ENCODE data around the gene PLEKHA3.

The PLEKHA3 gene

DNA sequence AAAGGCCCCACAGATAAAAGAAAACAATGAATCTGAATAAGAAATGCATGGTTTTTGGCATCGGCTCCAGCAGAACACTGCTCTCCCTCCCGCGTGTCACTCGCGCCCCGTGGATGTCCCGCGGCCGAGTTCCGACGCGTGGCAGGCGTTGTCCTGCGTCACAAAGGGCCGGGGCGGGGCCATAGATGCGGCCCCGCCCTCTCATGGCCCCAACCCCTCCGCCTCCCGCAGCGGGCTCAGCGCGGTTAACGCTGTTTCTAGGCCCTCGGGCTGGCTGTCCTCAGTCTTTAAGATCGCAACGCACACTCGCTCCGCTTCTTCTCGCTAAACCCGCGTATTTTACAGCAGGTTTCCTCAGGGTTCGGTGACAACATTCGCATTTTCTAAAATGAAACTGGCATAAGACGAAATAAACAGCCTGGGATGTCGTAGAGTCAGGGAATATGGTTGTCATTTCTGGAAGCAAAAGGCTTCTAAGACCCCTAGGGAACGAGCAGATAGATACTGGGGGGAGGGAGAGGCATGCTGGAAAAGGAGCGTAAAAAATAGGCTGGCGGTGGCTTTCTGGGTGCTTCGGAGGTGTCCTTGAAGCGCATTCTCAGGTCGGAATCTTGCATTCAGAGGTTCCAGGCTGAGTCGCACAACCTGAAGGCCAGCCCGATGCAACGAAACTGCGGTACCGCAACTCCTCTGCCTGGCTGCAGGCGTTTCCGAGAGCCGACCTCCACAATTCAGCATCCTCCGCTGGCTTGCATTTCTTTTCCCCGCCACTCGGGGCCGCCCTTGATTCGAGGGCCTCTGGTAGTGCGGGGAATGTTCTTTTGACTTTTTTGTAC lies 1.6 kb upstream of the PLEKHA3 start, which contains the start of gene FKBP7:
TSS of gene FKBP7 (minus strand) at position 162 of the 836 bp plus-strand sequence. CDS start at position 61, 101 bp downstream.
- peak within 1 kb of the TSS; percentile 49 for H3K27ac ChIP-seq
- no peak for DNase-seq (ENCODE audit: low read depth, low spot score)

DNA sequence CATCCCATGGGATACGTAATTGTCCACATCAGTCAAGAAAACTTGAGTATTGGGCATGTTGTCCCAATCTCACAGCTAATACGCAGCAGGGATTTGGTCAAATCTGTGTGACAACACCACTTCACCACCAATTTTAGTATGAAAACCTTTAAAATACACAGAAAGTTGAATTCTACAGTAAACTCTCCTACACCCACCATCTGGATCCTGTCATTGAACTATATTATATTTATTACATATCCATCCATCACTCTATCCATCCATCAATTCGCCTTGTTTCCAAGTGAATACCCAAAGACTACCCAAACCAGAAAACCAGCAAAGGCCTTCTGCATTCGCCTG lies 1.0 kb upstream of the PLEKHA3 start:
- peak overlapping the region; percentile 49 for H3K27ac ChIP-seq
- DNase-seq (ENCODE audit: low read depth, low spot score) = no peak

DNA sequence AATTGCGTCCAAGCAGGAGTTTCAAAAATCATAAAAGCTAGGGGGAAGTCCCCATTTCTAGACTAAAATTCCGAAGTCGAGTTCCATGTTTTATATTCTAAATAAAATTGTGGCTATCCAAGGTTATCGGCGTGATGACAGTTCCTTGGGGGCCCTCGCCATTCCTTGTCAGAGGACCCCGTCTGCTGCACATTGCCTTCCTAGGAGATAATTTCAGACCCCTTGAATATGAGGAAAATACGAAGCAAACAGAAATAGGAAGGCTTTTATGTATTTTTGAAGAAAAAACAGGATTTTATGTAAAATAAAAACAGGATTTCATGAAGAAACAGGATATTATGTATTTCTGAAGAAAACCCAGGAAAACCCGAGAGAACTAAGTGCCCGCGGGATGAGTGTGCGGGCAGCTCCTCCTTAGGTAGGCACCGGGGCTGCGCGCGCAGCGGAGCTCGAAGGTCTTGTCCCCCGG lies 465 bp upstream of the PLEKHA3 start:
- H3K27ac ChIP-seq = peak overlapping the region; percentile 49
- no peak for DNase-seq (ENCODE audit: low read depth, low spot score)

DNA sequence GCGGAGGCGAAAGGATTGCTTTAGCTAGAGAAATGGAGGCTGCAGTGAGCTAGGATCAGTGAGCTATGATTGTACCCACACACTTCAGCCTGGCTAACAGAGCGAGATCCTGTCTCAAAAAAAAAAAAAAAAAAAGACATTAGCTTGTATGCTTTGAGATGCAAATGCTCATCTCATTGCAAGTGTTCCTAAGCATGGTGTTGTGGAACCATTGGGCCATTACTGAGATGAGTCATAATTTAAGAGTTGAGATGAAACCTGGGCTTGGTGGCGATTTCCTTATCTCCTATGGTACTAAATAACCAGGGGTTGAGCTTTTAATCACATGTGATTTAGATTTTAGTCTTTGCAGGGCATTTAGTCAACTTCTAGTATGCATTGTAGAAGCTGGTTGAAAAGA lies 2.2 kb downstream of the PLEKHA3 start:
- H3K27ac ChIP-seq = no peak overlapping the region
- no peak for DNase-seq (ENCODE audit: low read depth, low spot score)

DNA sequence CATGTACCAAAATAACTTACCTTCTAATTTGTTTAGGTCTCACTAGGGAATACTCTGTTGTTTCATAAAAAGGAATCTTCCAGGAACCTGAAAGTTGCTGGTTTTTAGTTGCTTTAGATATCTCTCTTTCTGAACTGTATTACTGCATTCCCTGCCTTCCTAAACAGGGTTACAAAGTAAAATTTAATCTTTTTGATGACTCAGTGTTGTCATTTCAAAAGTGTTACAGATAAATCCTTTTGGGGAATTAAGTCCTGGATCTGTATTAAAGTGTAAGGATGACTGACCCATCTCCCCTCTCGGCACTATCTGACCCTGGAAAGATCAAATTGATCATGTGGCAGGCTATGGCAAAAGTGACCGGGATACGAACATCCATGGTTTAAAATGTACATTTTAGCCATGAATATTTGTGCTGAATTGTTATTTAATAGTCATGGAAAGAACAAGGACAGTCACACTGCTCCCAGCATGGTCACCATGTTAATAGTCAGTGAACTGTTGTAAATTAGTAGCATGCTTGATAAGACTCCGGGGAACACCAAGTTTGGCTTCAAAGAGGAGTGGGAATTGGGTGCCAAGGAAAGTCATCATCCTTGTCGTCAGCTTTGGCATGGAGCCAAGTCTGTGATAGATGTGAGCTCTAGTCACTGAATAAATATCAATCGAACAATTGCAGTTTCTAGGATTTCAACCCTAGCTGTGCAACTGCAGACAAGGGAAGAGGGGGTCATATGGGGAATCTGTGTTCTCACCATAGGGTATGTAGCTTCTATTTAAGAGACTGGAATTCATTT lies 4.2 kb downstream of the PLEKHA3 start:
- H3K27ac ChIP-seq = no peak overlapping the region

DNA sequence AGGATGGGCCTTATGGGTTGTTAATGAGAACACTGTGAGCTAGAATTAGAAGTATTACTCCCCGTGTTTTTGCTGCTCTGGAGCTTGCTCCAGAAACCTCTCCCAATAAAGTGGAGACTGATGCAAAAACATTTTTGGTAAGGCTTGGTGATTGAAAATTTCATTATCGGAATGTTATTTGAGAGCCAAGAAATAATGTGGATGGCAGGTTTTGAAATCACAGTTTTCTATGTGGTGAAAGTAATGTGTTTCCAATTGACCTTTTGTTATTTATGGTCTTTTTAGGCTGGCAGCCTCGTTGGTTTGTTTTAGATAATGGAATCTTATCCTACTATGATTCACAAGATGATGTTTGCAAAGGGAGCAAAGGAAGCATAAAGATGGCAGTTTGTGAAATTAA lies 5.1 kb downstream of the PLEKHA3 start:
- H3K27ac ChIP-seq = no peak overlapping the region
- no peak for DNase-seq (ENCODE audit: low read depth, low spot score)

More for the DNA sequence above, 4.2 kb downstream of the PLEKHA3 start:
- no peak for DNase-seq (ENCODE audit: low read depth, low spot score)

DNA sequence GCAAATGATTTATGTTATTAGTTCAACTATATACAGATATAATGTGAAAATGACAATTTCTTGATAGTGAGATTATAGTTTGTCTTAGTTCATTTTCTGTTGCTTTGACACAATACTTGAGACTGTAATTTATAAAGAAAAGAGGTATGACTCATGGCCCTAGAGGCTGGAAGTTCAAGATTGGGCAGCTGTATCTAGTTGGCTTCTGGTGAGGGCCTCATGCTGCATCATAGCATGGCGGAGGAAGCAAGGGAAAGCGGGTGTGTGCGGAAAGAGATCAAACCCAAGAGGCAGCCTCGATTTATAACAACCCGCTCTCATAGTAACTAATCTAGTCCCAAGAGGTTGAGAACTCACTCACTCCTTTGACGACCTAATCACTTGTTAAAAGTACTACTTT lies 11.4 kb downstream of the PLEKHA3 start:
- H3K27ac ChIP-seq = no peak overlapping the region
- DNase-seq (ENCODE audit: low read depth, low spot score) = no peak

DNA sequence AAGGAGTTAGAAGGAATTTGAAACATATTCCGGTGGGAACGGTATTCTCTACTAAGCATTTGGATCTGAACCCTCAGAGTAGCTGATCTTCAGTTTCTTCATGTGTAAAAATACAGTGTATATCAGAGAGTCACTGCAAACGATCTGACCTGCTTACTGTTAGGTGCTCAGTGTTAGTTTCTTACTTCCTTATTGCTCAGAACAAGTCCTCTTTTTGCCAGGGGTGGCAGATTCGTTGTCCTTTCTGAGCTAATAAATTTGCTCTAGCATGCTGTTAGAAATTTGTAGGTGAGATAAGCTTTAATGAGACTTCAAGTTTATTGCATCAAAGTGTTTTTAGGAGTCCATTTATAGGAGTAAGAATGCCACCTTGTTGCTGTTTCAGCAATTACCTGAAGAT lies 15.8 kb downstream of the PLEKHA3 start:
- no peak overlapping the region for H3K27ac ChIP-seq
- no peak for DNase-seq (ENCODE audit: low read depth, low spot score)

DNA sequence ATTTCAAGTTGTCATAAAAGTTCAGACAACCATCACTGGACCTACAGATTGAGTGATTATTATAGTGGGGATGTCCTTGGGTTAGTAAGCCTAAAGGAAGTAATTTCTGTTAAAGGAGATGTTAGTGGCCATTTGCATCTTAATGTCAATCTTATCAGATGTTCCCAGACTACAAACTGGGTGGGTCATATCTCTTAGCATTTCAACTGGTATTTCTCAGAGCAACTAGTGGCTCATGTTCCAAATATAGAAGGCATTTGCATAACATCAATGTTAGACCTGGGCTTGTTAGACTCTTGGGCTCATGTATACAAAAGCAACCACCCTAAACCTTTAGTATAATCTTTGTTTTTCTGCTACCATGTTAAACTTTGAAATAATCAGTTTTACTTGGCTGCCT lies 17.9 kb downstream of the PLEKHA3 start:
- DNase-seq (ENCODE audit: low read depth, low spot score) = no peak
- no peak overlapping the region for H3K27ac ChIP-seq

DNA sequence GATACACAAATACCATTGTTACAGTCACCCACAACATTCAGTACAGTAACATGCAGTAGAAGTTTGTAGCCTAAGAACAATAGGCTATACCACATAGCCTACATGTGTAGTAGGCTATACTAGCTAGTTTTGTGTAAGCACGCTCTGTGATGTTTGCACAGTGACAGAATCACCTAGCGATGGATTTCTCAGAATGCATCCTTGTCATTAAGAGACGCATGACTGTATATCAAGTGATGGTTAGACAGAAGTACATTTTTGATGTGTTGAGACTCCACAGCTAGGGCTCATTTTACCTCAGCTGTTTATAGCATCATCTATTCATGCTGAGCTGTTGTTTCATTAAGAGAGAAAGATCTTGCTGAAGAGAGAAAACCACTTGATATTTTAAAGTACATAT lies 19.4 kb downstream of the PLEKHA3 start:
- H3K27ac ChIP-seq = no peak overlapping the region
- DNase-seq (ENCODE audit: low read depth, low spot score) = no peak

DNA sequence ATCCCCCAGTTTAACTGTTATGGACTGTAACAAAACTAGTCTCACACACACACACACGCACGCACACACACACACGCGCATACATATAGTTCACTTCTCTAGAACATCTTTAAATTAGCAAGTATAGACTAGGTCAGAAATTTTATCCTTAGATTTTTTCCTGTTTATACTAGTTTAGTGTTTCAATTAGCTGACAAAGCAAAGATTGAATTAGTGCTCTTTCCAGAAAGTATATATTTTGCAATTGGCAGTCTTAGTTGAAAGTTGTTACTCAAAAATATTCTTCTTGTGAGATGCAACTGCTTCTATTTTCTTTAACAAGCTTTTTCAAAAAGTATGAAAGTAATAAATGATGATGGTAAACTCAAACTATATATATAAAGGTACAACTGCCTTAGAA lies 22.5 kb downstream of the PLEKHA3 start:
- no peak for DNase-seq (ENCODE audit: low read depth, low spot score)
- no peak overlapping the region for H3K27ac ChIP-seq

DNA sequence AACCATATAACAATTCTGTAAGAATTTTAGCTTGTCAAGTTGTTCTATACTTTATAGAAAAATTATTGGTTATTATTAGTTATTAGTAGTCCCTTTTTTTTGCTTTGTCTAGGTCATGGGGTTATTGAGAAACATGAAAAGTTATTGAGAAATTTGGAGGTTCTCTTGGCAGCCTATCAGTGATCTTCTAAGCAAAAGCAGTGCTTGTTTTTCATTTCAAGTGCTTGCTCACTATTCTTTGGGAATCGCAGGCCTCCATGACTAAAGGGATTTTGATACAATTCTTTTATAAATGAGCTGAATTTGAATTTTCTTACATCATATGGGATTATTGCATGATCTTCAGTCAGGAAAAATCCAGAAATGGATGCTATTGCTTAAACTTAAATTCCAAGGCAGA lies 25.8 kb downstream of the PLEKHA3 start:
- H3K27ac ChIP-seq = no peak overlapping the region
- no peak for DNase-seq (ENCODE audit: low read depth, low spot score)

DNA sequence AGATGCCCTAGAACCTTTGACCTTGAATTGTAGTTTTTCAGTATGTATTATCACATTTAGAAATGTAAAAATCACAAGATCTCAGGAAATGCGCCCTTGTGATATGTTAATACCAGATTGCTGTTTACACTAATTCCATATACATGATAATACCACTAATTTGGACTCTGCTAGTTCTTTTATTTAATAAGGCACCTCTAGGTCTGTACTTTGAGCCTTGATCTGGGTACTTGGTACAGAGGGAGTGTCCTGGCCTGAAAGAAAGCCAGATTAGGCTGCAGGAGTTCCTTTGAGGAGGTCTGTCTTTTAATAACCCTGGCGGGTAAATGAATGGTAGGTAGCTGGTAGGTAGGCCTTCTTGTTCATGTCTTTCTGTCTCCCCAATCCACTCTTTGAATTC lies 26.3 kb downstream of the PLEKHA3 start:
- no peak for DNase-seq (ENCODE audit: low read depth, low spot score)
- no peak overlapping the region for H3K27ac ChIP-seq

DNA sequence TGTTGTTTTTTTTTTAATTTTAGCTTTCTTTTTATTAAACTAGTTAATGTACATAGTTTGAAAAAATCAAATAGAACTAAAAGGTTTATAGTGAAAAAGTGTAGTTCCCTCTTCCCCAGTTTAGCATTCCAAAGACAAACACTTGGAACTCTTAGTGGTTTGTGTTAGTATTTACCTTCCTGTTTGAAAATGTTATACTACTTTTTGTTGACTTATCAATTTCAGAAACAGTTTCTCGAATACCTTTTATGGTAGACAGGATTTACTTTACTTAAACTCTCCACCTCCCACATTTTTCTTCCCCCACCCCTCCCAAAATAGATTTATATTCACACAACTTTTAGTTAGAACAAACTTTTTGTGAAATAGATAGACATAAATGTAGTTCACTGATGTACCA lies 26.7 kb downstream of the PLEKHA3 start:
- H3K27ac ChIP-seq = no peak overlapping the region
- no peak for DNase-seq (ENCODE audit: low read depth, low spot score)

DNA sequence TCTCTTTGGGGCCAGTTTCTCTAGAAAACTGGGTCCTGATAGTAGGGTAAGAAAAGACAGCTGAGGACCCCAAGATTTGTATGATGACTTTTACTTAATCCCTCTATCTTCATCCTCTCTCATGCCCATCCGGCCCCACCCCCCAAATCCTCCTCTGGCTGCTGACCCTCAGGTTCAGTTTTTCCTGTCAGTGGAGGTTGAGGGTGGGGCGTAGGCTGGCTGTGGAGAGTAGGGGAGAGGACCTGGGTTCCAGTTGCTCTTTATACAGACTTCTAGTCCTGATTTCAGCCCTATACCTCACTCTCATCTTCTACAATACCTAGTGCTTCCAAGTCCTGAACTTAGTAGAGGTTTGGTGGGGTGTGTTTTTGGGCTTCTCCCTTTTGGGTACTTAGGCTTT lies 28.4 kb downstream of the PLEKHA3 start:
- H3K27ac ChIP-seq = no peak overlapping the region
- DNase-seq (ENCODE audit: low read depth, low spot score) = no peak

DNA sequence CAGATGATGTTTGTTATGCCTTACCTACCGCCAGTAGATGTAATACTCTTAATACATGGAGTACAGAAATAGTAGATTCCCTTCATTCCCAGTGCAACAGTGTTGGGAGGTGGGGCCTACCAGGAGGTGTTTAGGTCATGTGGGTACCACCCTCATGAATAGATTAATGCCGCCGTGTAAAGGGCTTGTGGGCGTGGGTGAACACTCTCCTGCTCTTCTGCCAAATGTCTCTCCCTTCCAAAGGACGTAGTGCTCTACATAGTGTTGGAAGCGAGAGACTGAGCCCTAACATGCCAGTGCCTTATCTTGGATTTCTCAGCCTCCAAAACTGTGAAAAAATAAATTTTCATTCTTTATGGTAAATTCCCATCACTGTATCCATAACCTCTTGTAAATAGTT lies 30.1 kb downstream of the PLEKHA3 start:
- no peak for DNase-seq (ENCODE audit: low read depth, low spot score)
- H3K27ac ChIP-seq = no peak overlapping the region

DNA sequence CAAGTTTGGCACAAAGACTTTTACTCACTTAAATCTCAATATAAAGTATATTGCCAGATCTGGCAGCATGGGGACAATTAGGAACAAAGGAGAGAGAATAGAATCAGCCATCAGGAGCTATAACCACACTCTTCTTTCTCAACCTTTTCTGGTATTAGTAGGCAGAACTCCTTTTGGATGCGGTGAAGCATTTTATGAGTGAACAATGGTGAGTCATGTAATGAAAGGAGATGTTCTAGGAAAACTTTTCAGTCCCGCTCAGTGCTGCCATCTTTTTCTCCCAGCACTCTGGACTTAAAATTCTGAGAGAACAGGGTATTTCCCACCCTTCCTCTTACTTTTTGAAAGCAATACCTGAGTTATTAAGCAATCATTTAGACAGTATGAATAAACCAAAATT lies 32.2 kb downstream of the PLEKHA3 start:
- DNase-seq (ENCODE audit: low read depth, low spot score) = peak; percentile 5
- H3K27ac ChIP-seq = no peak overlapping the region

DNA sequence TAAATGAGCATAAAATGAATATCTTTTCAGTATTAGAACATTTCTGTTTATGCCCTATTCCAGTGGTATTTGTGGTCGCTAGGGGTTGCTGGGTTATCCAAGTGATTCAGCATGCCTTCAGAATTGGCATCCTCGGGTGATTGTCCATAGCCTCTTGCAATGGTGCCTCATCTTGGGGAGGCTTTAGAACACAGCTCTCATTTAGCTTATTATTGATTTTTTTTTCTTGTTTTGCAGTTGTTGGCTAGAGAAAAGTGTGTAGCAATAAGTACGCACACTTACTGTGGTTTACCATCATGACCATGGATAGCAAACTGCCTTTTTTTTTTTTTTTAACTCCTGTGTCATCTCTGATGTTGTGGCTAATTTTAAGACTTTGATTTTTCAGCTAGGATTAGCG lies 33.6 kb downstream of the PLEKHA3 start:
- H3K27ac ChIP-seq = no peak overlapping the region
- DNase-seq (ENCODE audit: low read depth, low spot score) = no peak

DNA sequence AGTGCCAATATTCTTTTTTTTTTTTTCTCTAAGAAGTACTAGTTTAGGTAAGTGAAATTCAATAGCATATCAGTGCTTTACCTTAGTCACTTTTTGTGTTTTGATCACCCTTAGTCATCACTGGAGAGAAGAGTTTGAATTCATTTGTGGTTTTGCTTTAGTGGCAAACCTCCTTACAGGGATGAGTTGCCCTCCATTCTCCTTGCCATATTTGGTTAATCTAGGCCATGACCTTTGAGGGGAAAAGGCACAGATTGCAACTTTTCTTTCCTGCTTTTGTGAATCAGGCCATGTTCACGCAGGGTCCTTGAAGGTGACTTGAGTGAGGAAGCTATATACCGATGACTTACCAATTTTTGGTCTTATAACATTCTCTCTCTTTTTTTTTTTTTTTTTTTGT lies 34.4 kb downstream of the PLEKHA3 start:
- peak; percentile 29 for DNase-seq (ENCODE audit: low read depth, low spot score)
- no peak overlapping the region for H3K27ac ChIP-seq

DNA sequence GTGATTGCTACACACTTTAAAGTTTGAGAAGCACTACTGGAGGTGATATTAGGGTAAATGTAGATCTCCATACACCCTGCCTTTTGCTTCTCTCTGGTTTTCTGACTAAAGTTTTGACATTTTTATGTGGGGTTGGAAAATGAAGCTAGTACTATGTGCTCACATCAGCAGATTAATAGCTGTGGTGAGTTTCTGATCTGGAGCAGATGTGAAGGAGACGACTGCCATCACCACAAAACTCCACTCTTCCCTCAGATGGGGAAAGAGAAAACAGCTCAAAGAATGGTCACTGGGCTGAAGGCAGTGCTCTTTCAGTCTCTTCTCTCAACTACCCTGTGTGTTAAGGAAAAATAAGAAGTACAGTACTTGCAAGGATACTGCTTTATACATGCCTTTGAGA lies 37.2 kb downstream of the PLEKHA3 start:
- no peak overlapping the region for H3K27ac ChIP-seq
- DNase-seq (ENCODE audit: low read depth, low spot score) = no peak

DNA sequence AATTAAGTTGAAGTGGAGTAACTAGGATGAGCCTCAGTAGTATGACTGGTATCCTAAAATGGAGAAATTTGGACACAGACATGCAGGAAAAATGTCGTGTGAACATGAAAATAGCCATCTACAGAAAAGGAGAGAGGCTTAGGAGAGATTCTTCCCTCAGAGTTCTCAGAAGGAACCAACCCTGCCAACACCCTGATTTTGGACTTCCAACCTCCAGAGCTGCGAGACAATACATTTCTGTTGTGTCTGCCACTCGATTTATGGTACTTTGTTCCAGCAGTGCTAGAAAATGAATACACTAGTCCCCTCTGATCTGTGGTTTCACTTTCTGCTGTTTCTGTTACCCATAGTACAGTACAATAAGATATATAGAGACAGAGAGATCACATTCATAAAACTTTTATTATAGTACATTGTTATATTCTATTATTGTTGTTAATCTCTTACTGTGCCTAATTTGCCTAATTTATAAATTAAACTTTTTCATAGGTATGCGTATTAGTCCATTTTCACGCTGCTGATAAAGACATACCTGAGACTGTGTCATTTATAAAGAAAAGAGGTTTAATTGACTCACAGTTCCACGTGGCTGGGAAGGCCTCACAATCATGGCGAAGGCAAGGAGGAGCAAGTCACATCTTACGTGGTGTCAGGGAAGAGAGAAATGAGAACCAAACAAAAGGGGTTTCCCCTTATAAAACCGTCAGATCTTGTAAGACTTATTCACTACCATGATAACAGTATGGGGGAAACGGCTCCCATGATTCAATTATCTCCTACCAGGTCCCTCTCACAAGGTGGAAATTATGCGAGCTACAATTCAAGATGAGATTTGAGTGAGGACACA lies 41.3 kb downstream of the PLEKHA3 start:
- no peak overlapping the region for H3K27ac ChIP-seq
- DNase-seq (ENCODE audit: low read depth, low spot score) = no peak

Data from epithelial cell of prostate (primary cell).